NCI-H146 treated with DMSO at 0.1 percent for 48 hours (cell line): ENCODE results near the gene TGFBR3.

Experiments
- DNase-seq: peaks from one replicate; lab custom pipeline; 2025; ENCODE audit not compliant: unreplicated experiment; lab: John Stamatoyannopoulos, UW

TGFBR3 gene

DNA sequence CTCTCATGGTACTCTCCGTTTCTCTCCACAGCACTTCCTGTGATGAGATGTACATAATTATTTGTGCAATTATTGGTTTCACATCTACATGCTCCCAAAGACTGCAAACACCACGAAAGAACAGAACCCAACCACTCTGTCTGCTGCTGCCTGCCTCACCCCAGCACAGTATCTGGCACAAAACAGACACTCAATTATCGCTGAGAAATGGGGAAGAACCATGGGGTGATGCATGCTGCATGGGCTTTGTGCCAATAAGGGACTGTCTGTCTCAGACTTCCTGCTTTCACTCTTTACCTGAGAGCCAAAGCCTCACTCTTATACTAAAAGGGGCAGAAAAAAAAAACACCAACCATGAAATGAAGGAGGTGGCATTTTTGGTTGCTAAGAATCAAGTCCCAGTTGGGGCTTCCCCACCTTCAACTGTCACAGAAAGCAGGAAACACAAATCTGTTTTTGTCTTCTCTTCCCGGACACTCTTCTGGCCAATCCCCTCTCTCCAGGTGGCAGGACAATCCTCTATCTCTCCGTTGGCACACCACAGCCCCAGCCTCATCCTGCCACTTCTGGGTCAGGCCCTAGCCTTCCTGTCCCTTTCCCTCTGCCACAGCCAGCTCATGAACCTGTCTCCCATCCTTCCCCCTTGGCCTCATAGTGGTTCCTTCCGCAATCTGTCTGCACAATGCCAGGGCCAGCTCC is 82.0 kb downstream of the TGFBR3 start:
- peak; percentile 18 for DNase-seq

DNA sequence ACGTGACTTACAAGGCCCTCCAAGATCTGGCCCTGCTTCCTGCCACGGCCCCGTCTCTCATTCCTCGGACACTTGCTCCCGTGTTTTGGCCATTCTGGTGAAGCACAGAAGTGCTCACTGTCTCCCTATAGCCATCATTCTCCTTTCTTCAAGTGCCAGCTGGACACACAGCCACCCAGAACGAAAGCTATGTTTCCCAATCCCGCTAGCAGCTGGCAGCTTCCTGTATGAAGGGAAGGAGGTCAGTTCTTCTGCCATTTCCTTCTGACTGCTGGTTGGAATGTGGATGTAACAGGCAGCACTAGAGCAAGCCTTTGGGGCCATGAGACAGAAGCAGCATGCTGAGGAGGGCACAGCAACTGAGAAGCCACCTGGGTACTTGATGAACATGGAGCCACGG is 82.8 kb downstream of the TGFBR3 start:
- no peak for DNase-seq

DNA sequence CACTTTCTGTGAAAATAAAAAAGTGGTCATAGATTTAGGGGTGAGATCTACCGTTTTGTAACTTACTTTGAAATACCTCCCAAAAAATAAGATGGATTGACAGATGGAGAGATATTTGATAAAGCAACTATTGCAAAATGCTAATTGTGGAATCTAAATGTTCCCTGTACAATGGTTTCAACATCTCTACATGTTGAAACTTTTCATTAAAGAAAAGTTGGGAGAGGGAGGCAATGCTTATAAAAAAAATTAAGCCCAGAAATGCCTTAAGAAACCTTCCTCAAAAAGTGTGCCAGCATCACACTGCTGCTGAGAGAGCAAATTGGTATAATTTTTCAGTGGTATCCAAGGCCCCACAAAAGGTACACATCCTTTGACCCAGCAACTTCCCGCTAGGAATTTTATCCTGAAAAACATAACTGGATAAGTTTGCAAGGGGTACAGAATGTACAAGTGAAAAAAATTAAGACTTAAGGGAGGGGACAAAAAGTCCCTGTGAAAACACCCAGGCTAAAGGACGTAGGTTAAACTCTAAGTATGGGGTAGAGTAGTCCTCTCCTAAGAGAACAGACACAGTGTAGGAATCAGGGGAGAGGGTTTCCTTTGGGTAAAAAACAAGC is 84.3 kb downstream of the TGFBR3 start:
- DNase-seq = no peak

DNA sequence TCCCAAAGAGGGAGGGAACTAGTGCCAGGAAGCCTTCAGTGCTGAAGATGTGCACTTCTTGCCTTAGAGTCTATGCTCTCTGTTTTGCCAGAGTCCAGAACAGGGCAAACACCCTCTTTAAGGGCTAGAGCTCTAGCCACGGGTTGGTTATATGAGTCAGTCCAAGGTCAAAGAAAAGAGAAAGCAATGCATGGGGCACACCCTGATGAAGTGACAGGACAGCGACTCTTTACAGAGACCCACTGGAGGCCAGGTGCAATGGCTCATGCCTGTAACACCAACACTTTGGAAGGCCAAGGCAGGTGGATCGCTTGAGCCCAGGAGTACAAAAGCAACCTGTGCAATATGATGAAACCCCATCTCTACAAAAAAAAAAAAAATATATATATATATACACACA is 86.1 kb downstream of the TGFBR3 start:
- no peak for DNase-seq

DNA sequence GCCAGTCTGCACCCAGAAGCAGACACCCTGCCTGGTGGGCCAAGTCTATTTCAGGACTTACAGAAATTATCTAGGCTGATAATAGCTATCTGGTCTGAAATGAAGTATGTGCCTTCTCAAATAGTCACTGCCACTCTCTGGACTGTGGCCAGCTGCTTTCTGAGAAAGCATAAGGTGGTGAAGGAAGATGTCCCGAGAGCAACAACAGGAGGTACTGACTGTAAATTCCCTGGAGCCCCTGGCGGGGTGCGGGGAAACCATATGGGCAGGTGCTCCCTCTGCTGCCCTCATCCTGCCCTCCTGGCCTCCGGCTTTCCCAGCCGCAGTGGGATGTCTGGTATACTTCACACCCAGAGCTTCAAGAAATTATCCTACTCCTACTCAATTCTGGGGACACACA is 86.8 kb downstream of the TGFBR3 start:
- no peak for DNase-seq

DNA sequence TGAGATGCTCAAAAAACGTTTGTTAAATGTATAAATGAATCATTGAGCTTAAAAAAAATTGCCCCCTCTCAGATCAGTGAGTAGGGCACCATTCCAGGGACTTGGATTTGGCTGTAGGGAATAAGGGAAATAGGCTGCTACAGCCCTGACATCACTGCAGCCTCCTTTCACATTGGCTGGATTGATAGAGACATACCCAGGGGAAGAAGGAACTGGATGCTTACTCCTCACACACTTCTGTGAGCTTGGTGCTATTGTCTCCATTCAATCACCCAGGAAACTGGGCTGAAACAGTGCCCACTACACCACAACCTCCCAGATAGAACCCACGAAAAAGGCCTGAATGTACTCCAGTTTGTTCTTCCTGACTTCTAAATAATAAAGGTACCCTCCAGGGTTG is 87.2 kb downstream of the TGFBR3 start:
- DNase-seq = no peak

DNA sequence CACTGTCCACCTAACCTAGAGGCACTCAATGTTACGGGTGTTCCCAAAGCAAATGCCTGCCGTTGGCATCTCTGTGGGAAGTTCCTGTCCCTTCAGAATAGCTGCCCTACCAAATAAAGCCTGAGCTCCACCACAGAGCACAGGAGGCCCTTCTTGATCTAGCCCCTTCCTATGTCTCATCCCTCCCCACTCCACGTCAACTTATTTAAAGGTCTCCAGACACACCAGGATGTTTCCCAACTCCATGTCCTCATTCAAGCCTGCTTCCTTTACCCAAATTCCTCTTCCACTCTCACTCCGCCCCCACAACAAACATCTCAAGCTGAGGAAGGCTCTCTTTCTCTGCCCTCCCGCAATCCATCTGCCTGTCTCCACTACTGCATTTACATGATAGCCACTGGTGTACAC is 87.7 kb downstream of the TGFBR3 start:
- no peak for DNase-seq

DNA sequence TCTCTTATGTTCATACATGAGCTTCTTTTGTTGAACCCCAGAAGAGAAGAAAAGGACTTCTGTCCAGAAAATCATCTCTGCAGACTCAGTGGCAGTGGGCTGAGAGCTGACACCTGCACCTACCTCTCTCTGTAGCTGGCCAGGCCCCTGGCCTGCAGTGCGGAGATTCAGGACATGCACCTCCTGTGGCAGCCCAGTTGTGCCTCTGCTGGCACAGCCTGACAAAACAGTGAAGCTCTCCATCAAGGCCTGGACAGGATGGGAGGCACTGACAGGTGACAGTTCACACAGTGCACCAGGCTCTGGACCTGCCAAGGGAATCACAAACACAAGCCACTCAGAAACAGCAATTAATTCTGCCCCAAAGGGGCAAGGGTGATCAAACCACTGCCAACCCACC is 88.8 kb downstream of the TGFBR3 start:
- no peak for DNase-seq

DNA sequence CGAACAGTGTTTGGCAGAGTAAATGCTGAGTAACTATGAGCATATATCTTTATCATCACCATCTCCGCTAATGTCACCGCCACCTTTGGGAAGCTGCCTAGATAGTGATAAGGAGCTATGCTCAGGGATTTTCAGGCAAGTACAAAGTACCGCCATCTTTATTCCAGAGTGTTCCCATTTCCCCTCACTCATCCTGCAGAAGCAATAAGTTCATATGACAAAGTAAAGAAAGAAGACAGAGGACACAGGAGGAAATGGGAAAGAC is 89.6 kb downstream of the TGFBR3 start:
- DNase-seq = no peak

DNA sequence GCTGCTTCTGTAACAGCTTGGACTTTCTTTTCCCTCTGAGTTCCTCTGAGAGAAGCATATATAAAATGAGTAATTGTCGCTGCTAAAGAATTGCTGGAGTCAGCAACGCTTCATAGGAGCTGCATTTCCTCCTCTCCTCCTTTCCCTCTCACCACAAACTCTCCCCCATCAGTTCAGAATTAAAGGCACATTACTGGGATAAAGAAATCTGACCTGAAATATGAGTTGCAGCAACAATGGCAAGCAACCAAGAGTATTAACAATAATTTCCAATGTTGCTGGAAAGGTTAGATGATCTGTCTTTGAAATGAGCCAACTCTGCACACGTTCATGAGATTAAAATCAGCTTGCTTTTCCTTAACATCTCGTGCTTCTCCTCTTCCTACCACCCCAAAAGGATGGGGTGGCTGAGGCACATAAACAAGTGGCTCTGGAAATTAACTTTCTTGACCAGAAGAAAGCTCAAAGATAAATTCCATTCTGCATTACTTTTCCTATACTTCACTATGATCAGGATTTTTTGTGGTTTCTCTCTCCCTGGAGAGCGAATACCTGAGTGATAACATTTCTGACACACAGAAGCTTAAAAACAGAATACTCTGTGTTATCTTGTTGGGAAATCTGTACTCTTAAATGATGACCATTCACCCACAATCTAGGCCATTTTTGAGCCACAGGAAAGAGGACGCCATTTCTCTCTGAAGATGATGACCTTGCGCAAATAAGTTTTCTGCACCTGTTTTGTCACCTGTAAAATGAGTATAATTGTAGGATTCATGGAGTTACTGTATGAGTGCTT is 90.2 kb downstream of the TGFBR3 start:
- no peak for DNase-seq

DNA sequence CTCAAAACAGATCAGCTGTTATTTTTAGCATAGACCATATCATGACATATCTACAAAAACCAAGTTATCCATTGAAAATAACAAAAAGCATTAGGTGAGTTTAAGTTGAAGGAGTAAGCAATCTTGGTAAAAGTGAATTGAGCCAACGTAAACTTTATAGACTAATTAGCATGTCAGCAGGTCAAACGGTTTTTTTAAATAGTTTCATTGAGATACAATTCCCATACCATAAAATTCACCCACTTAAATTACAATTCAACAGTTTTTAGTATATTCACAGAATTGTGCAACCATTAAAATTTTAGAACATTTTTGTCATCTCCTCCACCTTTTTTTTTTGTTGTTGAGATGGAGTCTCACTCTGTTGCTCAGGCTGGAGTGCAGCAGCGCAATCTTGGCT is 92.1 kb downstream of the TGFBR3 start:
- DNase-seq = no peak

DNA sequence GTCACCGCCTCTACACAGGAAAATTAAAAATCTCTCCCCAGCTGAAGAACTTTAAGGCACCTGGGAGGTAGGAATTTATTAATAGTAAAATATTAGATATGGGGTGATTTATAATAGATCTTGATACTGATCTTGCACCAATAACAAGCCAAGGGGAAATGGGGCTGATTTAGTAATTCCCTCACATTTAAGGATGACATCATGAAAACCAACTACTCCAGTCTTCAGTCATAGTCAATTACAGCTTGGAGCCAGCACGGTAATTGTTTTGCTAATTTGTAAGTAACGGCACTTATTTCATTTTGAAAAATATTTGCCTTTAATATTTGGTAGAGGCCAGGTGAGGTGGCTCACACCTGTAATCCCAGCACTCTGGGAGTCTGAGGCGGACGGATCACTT is 92.8 kb downstream of the TGFBR3 start:
- no peak for DNase-seq

DNA sequence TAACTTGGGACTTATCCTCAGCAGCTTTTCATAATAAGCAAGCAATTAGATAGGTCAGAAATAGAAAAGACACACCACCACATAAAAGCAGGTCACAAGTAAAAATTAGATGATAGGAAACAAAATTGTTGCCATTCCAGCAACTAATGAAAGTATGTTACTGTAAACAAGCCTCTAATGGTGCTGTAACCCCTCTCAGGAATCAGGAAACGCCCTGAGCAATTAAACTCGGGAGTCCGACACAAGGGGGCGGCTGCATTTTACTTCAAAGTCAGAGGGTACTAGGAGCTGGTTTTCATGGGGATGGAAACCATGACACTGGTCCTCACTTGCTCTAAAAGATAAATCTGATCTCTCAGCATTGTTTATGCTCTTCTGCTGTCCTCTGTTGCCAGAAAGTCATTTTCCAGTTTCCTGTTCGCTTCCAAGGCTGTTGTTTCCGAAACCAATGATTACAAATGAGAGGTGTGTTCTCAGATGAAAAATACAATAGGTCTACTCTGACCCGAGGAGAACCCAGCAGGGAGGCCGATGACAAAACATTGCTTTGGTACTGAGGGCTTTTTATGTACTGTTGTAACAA is 93.4 kb downstream of the TGFBR3 start:
- peak; percentile 48 for DNase-seq

DNA sequence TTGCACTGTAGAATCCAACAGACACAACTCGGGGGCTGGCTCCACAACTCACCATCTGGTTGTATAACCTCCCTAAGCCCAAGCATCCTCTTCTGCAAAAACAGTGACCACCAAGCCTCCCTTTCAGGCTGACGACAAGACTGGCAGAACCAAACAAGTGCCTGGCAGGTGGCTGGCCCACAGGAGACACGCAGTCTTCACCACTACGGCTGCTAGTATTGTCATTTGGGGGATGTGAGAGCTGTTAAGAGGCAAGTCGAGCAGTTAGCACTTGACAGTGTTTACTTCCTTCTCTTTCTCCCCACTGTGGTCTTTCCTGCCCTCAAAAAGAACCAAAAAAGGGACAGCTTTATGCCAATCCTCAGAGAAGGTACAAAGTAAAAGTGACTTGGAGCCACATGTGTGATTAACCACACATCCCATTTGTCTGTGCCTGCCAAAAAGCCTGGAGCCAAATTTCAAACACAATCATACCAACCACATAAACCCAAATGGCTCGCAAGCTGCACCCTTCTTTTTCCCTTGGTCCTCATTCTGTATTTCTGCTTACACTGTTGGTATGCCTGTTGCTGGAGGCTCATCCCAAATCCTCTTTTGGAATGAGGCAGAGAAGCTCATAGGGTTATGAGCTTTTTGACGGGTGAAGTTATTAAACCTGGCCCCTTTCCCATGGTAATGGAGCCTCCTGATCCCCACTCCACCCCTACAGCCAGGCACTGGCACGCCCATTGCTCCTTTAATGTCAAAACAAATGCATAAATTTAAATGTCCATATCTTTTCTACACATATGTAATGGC is 94.1 kb downstream of the TGFBR3 start:
- no peak for DNase-seq

DNA sequence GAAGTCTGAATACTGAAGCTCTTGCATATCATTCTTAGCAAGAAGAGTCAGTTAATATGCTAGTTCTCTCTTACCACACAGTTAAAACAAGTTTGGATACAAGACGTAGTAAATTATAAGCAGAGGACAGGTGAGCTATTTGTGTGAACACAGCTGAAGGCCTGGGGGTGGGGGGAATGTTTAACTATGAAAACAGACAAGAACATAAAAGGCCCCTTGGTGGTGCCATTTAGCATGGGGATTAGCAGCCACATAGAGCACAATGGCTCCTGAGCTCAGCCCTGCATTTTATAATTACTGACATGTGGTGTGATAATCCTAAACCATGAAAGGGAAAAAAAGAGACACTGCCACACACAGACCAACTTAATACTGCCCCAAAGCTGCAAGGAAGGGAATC is 94.8 kb downstream of the TGFBR3 start:
- peak; percentile 94 for DNase-seq

DNA sequence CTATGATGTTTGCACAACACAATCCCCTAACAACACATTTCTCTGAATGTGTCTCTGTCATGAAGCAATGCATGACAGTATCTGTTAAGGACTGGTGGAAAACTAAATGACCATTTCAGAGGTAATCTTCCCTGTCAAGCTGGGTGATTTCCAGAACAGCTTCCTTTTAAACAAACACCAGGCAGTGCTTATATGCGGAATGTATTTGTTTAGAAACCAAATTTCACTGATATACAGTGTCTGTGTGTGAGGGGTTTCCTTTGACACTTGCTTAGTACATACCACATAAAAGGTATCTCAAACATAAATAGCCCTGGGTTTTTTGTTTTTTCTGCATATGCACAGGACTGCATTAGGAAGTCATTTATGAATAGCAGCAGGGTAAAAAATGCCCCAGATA is 95.6 kb downstream of the TGFBR3 start:
- peak; percentile 13 for DNase-seq

DNA sequence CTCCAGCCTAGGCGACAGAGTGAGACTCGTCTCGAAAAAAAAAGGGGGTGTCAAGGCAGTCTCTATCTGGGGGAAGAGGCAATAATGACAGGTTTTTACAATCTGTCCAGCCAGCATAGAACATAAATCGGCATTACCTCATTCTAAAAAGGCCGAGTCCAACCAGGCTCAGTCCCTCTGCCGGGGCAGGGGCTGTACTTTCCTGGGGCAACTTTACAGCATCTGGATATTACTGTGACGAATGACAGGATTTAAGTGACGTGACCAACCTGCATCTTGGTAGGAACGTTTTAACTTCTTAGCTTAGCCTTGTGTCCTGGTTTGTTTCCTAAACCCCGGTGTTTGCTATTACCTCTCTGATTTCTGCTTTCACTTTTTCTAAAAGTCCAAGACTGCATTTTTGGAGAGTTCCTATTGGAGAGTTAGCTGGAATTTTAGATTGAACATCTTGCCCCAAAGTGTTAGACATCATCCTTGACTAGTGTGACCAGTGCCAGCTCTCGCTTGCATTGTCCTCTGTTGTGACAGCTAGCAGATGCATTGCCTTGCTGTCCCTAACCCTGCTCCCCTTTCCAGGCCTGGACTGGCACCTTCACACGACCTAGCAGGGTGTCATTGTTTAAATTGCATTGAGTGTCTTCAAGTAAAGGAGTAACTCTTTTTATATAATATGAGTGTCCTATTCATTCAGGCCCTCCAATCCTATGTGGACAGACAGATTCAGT is 96.5 kb downstream of the TGFBR3 start:
- no peak for DNase-seq

DNA sequence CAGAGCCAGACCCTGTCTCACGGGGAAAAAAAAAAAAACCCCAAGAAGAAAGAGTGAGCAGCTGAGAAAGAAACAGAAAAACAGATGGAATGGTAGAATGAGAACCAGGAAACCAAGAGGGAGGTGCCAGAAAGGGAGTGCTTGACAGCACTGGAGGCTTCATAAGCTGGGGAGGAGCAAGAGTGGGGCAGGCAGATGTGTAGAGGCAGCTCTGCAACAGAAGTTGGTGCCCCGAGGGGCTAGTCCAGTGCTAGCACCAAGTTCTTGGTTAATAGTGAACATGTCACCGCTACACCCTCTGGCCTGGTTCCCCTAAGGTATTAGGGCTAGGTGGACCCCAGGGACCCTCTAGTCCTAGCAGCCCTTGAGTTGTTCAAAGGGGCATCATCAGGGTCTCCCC is 98.0 kb downstream of the TGFBR3 start:
- DNase-seq = no peak

DNA sequence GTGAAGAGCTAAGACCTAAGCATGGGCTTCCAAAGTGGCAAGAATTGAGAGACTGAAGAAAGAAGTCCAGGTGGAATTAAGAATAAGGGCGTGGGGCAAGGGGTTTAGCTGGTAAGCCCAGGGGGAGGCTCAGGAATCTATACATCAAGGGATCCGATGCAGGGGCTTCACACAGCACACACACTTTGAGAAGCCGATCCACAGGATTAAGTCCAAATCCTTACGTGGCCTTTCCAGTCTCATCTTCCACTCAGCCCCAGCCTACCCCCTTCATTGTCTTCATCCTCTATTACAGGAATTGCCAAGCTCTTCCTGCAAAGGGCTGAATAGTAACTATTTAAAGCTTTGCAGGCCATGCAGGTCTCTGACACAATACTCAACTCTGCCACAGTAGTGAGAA is 101.3 kb downstream of the TGFBR3 start:
- DNase-seq = no peak

DNA sequence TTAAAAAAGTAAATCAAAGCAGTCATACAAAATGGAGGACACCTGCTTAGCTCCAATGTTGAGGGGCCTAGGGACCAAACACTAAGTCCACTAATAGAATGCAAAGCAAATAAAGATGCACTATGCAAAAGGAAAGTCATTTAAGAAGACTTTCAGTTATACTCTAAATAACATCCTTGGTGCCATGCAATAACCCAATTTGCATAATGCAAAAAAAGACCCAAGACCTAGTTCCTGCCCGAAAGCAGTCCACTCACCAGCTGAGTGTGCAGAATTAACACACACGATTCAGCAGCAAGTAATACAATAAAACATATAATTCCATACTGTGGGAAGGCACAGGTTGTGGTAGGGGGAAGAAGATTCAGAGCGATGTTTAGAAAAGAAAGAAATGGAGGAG is 101.8 kb downstream of the TGFBR3 start:
- no peak for DNase-seq
